Endometrial microvascular endothelial cells (primary cell): ENCODE results near the gene MCM5. TPM values are rescaled to one million over a fixed set of nuclear protein-coding genes. Genes with fewer than 3 reads are reported as not detected.
"Not testable (repeated sequence)": the region's sequence is repeated elsewhere in the genome, so short reads cannot be mapped to it uniquely, and the experiment has no call there.

Source experiments
- in situ Hi-C: cut with HindIII; loops from 2 replicates; pipeline ENCODE4 v1.10.0; 2017; ENCODE audit warnings: low sequenced_read_pairs, low pct_unique_long_range_greater_than_20kb; ENCODE audit errors: inconsistent ontology term
- total RNA-seq: library from RNA; depleted of rRNA; stranded (reverse); fragments of >200 nt; gene quantifications from one replicate; pipeline ENCODE4 v1.2.3, GENCODE V29; 2015; ENCODE audit errors: inconsistent ontology term

Gene MCM5
- total RNA-seq, 1 donor from 2014 or later: 188 TPM

DNA sequence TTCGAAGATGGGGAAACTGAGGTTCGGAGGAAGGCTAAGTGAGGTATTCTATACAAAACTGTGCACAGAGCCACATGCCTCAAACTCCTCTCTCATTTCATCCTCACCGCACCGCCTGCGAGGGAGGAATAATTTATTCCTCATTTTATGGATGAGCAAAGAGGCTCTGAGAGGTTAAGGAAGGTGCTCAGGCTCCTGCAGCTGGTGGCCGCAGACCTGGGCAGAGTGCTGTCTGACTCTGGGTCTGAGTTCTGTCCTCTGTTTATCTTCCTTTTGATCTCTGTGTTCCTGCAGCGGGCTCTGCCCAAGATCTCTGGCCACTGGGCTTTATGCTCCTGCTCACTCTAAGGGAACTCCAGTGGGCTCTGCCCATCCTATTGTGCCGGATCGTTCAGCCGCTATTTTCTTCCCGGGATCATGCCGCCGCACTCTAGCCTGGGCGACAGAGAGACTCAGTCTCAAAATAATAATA is 59.5 kb downstream of the MCM5 start:
- in situ Hi-C loops: no loop called here

DNA sequence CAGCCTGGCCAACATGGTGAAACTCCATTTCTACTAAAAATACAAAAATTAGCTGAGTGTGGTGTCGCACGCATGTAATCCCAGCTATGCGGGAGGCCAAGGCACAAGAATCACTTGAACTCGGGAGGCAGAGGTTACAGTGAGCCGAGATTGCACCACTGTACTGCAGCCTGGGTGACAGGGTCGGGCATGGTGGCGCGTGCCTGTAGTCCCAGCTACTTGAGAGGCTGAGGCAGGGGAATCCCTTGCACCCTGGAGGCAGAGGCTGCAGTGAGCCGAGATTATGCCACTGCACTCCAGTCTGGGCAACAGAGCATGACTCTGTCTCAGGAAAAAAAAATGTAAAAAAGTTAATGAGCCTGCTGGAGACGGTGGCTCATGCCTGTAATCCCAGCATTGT is 60.0 kb downstream of the MCM5 start:
- in situ Hi-C loops: not testable (repeated sequence)

DNA sequence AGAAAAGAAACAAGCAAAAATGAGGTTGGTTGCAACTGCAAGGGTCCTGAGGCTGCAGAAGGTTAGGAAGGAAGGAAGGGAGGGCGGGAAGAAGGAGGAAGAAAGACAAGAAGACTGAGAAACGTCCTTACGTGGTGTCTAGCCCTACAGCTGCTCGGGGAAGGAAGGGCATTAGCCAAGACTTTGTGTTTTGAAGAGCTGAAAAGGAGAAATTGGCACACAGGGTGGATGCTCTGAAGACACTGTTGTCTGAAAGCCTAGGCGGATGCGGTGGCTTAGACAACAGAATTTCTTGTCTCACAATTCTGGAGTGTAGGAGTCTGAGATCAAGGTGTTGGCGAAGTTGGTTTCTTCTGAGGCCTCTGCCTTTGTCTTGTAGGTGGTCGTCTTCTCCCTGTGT is 60.7 kb downstream of the MCM5 start:
- in situ Hi-C loops: no loop called here

DNA sequence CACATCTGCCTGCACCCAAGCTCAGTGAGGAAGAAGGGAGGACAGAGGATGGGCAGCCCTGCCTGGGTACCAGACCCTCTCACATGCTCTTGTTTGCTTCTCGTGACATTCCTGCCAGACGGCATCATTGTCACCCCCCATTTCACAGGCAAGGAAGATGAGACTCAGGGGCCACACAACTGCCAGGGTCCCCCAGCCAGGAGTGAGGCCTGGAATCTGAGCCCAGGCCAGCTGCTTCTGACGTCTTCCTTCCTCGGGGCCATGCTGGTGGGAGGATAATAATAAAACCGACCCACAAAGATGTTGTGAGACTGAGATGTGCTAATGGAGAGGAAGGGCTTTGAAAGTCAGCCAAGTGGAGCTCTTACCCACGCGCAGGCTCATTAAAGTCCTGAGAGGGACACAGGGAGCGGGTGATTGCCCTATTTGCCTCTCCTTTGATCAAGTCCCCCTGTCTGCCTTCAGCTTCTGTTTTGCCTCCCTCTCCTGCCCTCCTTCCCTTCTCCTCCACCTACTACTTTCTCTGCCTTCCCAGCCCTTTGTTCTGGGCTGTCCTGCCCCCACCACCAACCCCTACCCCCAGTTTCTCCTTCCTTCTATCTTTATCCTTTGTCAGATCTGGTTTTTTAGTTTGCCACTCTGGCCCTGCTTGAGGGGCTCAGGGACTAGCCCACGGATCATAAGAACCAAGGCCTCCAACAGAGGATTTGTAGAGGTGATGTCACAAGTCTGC is 62.7 kb downstream of the MCM5 start:
- in situ Hi-C loops: no loop called here

DNA sequence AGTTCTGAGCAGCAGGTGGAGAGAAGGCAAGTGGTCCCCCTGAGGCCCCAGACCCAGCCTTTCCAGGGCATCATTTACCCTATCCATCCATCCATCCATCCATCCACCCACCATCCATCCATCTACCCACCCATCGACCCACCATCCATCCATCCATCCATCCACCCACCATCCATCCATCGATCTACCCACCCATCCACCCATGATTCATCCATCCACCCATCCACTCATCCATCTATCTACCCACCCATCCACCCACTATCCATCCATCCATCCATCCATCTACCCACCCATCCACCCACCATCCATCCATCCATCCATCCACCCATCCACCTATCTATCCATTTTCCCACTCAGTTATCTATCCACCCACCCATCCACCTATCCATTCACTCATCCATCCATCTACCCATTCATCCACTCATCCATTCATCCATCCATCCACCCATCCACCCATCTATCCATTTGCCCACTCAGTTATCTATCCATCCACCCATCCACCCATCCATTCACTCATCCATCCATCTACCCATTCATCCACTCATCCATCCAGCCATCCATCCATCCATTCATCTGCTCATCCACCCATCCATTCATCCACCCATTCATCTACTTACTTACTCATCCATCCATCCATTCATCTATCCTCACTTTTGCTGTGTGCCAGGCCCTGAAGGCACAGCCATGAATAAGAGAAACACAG is 63.4 kb downstream of the MCM5 start:
- in situ Hi-C loops: no loop called here

DNA sequence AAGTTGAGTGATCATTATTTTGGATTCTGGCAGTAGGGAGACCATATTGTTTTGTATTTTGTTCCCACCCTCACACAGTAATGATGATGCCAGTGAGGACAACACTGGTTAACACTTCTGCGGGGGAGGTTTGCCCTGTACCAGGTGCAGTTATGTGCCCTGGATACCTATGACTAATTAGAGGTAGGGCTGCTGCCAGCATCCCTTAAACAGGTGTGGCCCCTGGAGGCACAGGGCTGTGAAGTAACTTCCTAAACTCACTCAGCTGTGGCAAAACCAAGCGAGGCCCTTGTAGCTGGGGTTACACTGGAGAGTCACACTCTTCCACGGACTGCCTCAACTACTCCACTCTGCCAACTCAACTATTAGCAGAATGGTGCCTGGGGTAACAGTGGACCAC is 64.5 kb downstream of the MCM5 start:
- in situ Hi-C loops: no loop called here

DNA sequence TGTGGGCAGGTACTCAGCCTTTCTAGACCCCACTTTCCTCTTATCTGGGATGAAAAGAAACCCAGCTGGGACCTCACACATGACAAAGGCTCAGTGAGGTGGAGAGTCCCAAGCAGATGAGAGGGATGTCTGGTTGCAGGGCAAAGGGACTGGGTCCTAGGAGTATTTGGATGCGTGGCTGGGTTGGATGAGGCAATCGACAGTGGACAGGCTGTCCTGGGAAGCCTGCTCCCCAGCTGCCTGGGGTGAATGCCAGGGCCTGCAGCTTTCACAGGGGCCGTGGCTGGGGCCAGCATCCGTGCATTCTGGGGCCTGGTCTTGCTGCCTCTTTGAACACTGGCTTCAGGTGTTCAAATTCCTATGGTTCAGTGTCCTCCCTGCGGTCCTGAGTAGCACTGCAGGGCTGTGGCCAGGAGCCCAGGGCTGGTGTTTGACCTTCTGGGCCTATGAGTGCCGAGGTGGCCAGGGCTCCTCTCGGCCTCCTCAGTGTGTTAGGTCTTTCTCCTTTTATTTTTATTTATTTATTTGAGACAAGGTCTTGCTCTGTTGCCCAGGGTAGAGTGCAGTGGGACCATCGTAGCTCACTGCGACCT is 65.3 kb downstream of the MCM5 start:
- in situ Hi-C loops: no loop called here

DNA sequence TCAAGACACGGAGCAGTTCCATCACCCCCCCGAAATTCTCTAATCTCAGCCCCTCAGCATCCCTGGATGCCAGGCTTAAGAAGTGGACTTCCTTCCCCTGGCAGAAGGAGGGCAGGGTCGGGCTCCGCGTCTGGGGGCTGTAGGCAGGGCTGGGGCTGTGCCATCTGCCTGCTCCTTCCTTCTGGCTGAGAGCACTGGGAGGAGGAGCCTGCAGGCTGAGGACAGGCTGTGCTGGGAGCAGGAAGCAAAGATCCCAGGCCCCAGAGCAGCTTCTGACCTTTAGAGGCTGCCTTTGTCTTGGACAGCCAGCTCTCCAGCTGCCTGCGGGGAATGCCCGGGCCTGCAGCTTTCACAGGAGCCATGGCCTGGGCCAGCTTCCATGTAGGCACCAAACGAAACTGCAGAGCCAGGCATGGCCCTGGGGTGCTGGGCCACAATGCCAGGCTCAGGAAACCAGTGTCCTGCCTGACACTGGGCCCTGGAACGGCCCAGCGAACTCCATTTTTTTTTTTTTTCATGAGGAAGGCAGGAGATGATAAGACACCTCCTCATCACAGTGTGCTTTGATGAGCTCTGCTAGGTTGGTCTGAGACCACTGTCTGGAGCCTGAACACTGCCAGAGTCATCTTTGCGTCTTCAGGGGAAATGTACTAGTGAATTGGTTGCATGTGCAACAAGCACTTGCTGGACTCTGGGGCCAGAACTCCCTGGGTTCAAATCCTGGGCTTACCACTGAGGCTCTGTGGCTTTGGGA is 67.9 kb downstream of the MCM5 start:
- in situ Hi-C loops: no loop called here

DNA sequence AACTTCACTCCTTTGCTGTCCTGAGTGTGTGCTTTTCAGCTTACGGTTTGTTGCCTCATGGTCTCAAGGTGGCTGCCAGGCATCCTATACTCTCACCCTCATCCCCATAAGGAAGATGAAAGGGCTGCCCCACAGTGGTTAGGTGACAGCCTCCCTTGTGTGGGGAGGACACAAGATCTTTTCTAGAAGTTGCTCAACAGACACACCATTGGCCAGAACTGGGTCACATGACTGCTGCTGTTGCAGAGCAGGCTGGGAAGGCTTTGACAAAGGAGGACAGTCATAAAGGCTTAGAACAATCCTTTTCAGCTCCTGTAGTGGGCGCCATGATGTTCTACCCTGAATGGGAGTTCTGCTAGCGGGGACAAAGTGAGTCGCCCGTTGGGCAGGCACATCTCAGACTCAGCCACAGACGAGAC is 71.0 kb downstream of the MCM5 start:
- in situ Hi-C loops: no loop called here

DNA sequence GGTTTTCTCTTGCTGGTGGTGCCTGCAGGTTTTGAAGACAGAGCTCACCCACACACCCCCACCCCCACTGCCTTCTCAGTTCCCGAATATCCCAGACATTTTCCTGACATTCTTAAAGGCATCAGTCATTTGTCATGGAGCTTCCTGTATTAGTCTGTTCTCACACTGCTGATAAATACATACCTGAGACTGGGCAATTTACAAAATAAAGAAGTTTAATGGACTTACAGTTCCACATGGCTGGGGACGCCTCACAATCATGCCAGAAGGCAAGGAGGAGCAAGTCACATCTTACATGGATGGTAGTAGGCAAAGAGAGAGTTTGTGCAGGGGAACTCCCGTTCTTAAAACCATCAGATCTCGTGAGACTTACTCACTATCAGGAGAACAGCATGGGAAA is 71.6 kb downstream of the MCM5 start:
- in situ Hi-C loops: not testable (repeated sequence)

DNA sequence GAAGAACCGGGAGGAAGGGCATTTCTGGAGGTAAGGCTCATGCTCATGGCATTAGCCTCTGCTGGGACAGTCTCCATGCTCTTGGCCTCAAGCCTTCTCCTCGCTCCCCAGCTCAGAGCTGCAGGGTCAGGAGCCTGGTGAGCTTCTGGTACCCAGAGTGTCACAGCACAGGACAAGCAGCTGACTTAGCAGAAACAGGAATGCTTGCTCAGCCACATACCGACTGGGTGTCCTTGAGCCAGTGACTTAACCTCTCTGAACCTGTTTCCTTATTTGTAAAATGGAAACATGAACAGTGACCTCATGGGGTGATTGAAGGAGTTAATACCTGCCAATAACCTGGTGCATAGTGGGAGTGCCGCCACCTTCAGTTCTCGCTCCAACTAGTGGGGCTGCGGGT is 72.5 kb downstream of the MCM5 start:
- in situ Hi-C loops: no loop called here

DNA sequence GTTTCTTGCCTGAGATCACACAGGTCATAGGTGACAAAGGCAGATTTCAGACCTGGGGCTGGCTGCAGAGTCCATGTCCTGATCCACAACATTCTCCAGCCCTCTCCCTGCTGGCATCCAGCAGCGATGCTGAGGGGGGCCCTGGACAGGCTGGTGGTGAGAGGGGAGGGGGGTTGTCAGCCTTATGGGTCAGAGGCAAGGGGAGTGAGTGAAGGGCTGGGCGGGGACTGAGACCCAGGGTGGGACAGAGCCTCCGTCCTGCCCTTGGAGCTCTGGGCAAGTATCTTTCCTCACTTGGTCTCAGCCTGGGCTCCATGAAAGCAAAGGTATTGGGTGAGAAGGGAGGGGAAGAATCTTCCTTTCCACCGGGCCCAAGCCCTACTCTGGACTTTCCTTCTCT is 74.0 kb downstream of the MCM5 start:
- in situ Hi-C loops: no loop called here

Other genes starting within 250 kb of the MCM5 start
- gene HMGXB4, start 142.6 kb upstream of the MCM5 start, total RNA-seq: 12.9 TPM
- 20.1 TPM for gene TOM1, start 100.2 kb upstream of the MCM5 start, total RNA-seq
- gene HMOX1, start 19.0 kb upstream of the MCM5 start, total RNA-seq: 67.7 TPM
- gene RASD2, start 140.7 kb downstream of the MCM5 start, total RNA-seq: not detected
- gene MB, start 217.2 kb downstream of the MCM5 start, total RNA-seq: not detected
- 8.8 TPM for gene APOL6, start 248.3 kb downstream of the MCM5 start, total RNA-seq